ENCODE results near the gene ZMYM2.

- TF ChIP-seq, protein P1, sequence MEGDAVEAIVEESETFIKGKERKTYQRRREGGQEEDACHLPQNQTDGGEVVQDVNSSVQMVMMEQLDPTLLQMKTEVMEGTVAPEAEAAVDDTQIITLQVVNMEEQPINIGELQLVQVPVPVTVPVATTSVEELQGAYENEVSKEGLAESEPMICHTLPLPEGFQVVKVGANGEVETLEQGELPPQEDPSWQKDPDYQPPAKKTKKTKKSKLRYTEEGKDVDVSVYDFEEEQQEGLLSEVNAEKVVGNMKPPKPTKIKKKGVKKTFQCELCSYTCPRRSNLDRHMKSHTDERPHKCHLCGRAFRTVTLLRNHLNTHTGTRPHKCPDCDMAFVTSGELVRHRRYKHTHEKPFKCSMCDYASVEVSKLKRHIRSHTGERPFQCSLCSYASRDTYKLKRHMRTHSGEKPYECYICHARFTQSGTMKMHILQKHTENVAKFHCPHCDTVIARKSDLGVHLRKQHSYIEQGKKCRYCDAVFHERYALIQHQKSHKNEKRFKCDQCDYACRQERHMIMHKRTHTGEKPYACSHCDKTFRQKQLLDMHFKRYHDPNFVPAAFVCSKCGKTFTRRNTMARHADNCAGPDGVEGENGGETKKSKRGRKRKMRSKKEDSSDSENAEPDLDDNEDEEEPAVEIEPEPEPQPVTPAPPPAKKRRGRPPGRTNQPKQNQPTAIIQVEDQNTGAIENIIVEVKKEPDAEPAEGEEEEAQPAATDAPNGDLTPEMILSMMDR (IDR thresholded peaks at IDR 0.05; ENCODE audit: insufficient read depth, low read depth, low read length) = no peak
- no peak for TF ChIP-seq EZH2 (IDR thresholded peaks at IDR 0.05; ENCODE audit: insufficient read depth, low read length)
Observed at GRCh38 chr13:20119960-20120359, 161.4 kb downstream of the ZMYM2 start.

Data from astrocyte (in vitro differentiated cells and primary cell).